ENCODE results near the gene MARVELD1.

The MARVELD1 gene

DNA sequence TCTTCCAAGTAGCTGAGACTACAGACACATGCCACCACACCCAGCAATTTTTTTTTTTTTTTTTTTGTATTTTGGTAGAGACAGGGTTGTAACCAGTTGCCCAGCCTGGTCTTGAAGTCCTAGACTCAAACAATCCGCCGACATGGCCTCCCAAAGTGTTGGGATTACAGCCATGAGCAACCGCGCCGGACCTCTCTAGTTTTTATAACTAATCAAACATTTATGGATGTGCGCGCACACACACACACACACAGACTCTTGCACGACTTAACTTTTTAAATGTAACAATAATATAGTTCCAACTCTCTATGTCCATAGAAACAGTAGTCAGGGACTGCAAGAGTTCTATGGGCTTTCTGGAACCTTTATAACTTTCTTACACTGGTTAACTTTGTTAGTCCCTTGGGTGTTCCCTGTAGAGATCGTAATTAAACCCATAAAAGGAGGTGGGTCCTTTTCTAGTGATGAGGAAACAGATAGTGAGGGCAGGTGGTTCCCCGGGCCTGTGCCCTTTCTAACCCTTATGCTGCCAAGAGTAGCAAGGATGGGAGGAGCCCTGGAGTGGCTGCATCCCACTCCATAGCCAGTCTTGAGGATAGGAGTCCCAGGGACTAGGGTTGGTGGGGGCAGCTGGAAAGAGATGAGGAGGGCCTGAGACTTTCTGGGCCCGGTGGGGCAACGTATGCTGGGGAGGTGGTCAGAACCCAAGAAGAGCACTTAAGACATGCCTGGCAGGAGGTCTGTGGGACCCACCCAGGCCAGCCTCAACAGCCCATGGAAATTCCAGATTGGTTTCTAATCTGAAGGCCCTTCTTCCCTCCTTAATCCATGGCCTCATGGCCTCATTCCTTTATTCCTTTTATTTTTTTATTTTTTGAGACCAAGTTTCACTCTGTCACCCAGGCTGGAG, 8.6 kb downstream of the MARVELD1 start:
- no peak overlapping the region for H2AFZ ChIP-seq (ENCODE audit: low read length)
- no peaks in the 10 kb centered on the region for H3K9me3 ChIP-seq (replicated peaks; ENCODE audit: insufficient read depth, low read length)
- no peak overlapping the region for H3K4me2 ChIP-seq (ENCODE audit: low read depth, low read length)
- H3F3A ChIP-seq (ENCODE audit: insufficient read depth, low read length): no peaks in the 10 kb centered on the region
- no peak for TF ChIP-seq EZH2phosphoT487 (IDR thresholded peaks at IDR 0.05; ENCODE audit: low read length)
- TF ChIP-seq EZH2 (optimal IDR thresholded peaks at IDR 0.05; ENCODE audit: low read depth, low read length): no peak
- TF ChIP-seq, protein P1, sequence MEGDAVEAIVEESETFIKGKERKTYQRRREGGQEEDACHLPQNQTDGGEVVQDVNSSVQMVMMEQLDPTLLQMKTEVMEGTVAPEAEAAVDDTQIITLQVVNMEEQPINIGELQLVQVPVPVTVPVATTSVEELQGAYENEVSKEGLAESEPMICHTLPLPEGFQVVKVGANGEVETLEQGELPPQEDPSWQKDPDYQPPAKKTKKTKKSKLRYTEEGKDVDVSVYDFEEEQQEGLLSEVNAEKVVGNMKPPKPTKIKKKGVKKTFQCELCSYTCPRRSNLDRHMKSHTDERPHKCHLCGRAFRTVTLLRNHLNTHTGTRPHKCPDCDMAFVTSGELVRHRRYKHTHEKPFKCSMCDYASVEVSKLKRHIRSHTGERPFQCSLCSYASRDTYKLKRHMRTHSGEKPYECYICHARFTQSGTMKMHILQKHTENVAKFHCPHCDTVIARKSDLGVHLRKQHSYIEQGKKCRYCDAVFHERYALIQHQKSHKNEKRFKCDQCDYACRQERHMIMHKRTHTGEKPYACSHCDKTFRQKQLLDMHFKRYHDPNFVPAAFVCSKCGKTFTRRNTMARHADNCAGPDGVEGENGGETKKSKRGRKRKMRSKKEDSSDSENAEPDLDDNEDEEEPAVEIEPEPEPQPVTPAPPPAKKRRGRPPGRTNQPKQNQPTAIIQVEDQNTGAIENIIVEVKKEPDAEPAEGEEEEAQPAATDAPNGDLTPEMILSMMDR (IDR thresholded peaks at IDR 0.05; ENCODE audit: low read length): no peak
- no peaks in the 10 kb centered on the region for H3K36me3 ChIP-seq (replicated peaks; ENCODE audit: insufficient read depth, low read length)
- no peaks in the 10 kb centered on the region; the same call in 1 of the 2 replicates for H3K27me3 ChIP-seq (replicated peaks; ENCODE audit: insufficient read depth, low read length)
- no peaks in the 10 kb centered on the region for H3K79me2 ChIP-seq (ENCODE audit: low read length)
- no peaks in the 10 kb centered on the region for H4K20me1 ChIP-seq (ENCODE audit: insufficient read depth, low read length)
- no peaks in the 10 kb centered on the region for H3K9me2 ChIP-seq (replicated peaks; ENCODE audit: insufficient read depth, low read length)
- H3K9ac ChIP-seq (ENCODE audit: low read length): no peak overlapping the region
- H3K4me1 ChIP-seq (ENCODE audit: low read length): no peaks in the 10 kb centered on the region
- no peak overlapping the region for H3K4me3 ChIP-seq (ENCODE audit: low read length)
- no peak for DNase-seq
- no peak overlapping the region for H3K27ac ChIP-seq (ENCODE audit: low read length)

DNA sequence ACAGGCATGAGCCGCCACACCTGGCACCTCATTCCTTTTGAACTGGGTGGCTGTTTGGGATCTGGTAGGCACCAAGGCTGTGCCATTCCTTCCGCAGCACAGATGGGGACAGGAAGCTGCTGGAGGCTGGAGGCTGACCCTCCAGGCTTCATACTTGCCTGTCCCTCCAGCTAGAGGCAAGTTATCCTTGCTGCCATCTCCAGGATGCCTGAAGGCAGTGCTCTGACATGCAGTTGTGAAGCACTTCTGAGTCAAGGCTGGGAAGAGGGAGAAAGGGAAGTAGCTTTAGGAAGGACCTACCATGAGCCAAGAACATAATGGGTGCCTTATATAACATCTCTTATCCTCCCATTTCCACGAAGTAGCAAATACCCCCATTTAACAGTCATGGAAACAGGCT, 9.5 kb downstream of the MARVELD1 start:
- H3K27ac ChIP-seq (ENCODE audit: low read length): no peak overlapping the region
- no peaks in the 10 kb centered on the region for H3K4me1 ChIP-seq (ENCODE audit: low read length)
- no peaks in the 10 kb centered on the region for H3K79me2 ChIP-seq (ENCODE audit: low read length)
- no peaks in the 10 kb centered on the region for H3K36me3 ChIP-seq (replicated peaks; ENCODE audit: insufficient read depth, low read length)
- no peak overlapping the region for H3K4me3 ChIP-seq (ENCODE audit: low read length)
- H2AFZ ChIP-seq (ENCODE audit: low read length): no peak overlapping the region
- no peaks in the 10 kb centered on the region for H3K9me3 ChIP-seq (replicated peaks; ENCODE audit: insufficient read depth, low read length)
- TF ChIP-seq EZH2phosphoT487 (IDR thresholded peaks at IDR 0.05; ENCODE audit: low read length) (no peak), EZH2 (optimal IDR thresholded peaks at IDR 0.05; ENCODE audit: low read depth, low read length) (no peak)
- TF ChIP-seq, protein P1 (IDR thresholded peaks at IDR 0.05; ENCODE audit: low read length): no peak
- no peaks in the 10 kb centered on the region for H3F3A ChIP-seq (ENCODE audit: insufficient read depth, low read length)
- no peak overlapping the region for H3K4me2 ChIP-seq (ENCODE audit: low read depth, low read length)
- H3K27me3 ChIP-seq (replicated peaks; ENCODE audit: insufficient read depth, low read length): no peaks in the 10 kb centered on the region; the same call in 1 of the 2 replicates
- no peaks in the 10 kb centered on the region for H4K20me1 ChIP-seq (ENCODE audit: insufficient read depth, low read length)
- no peak for DNase-seq
- H3K9ac ChIP-seq (ENCODE audit: low read length): no peak overlapping the region
- H3K9me2 ChIP-seq (replicated peaks; ENCODE audit: insufficient read depth, low read length): no peaks in the 10 kb centered on the region

DNA sequence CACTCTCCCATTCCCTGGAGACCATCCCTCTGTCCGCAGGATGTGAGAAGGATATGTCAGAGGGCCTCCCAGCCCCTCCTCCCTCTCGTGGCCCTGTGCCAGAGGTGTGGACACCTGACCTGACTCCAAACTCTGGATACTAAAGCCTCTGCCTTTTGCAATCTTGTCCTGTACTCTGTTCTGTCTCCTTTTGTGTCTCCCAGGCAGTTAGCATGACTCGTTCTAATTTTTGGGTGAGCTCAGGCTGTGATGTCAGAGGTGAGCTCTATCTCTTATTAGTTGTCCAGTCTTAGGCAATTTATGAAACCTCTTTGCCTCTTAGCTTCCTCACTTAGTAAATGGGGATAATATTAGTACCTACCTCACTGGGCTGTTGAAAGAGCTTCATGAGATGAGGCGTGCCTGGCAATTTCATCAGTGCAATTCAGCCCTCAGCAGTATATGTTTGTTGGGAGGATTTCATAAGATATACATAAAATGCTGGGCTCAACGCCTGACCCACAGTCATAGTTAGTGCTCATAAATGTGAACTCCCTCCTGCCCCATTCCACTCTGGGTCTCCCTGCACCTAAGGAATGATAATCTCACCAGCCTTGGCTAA, 10.9 kb downstream of the MARVELD1 start:
- Histone ChIP-seq H3K4me2 (ENCODE audit: low read depth, low read length) (no peak overlapping the region), H3K9me3 (replicated peaks; ENCODE audit: insufficient read depth, low read length) (no peaks in the 10 kb centered on the region), H3F3A (ENCODE audit: insufficient read depth, low read length) (no peaks in the 10 kb centered on the region), H3K4me3 (ENCODE audit: low read length) (no peak overlapping the region), H3K27me3 (replicated peaks; ENCODE audit: insufficient read depth, low read length) (no peaks in the 10 kb centered on the region; the same call in 1 of the 2 replicates), H3K9ac (ENCODE audit: low read length) (no peak overlapping the region), H2AFZ (ENCODE audit: low read length) (no peak overlapping the region), H3K9me2 (replicated peaks; ENCODE audit: insufficient read depth, low read length) (no peaks in the 10 kb centered on the region), H3K27ac (ENCODE audit: low read length) (no peak overlapping the region), H4K20me1 (ENCODE audit: insufficient read depth, low read length) (no peaks in the 10 kb centered on the region), H3K36me3 (replicated peaks; ENCODE audit: insufficient read depth, low read length) (no peaks in the 10 kb centered on the region), H3K79me2 (ENCODE audit: low read length) (no peaks in the 10 kb centered on the region), H3K4me1 (ENCODE audit: low read length) (no peaks in the 10 kb centered on the region)
- TF ChIP-seq EZH2phosphoT487 (IDR thresholded peaks at IDR 0.05; ENCODE audit: low read length): no peak
- no peak for DNase-seq
